GM12872 (cell line): ENCODE results near the gene NAV2.

Source experiments
- TF ChIP-seq, protein P1 (sequence below): IDR thresholded peaks from 3 replicates; pipeline ENCODE4 v1.5.1; 2011; ENCODE audit warnings: low read depth, mild to moderate bottlenecking, low read length, moderate library complexity; ENCODE audit not compliant: insufficient read depth

NAV2 gene

DNA sequence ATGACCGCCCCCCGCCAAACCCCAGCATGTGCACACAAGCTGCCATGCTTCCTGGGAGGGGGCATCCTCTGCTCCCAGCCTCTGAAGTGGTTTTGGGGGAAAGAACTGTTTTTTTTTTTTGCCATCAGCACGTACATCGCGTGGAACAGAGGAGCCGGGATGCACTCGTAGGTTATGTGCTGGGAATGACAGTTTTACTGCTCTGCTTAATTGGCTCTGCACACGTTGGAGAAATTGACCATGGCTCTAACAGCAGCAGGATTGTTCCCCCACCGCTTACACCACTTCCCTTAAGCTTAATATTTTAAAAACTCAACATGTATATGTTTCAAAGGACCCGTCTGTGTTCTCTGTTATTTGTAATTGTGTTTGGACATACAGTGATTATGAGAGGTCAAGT, 175.2 kb downstream of the NAV2 start:
- TF ChIP-seq, protein P1, sequence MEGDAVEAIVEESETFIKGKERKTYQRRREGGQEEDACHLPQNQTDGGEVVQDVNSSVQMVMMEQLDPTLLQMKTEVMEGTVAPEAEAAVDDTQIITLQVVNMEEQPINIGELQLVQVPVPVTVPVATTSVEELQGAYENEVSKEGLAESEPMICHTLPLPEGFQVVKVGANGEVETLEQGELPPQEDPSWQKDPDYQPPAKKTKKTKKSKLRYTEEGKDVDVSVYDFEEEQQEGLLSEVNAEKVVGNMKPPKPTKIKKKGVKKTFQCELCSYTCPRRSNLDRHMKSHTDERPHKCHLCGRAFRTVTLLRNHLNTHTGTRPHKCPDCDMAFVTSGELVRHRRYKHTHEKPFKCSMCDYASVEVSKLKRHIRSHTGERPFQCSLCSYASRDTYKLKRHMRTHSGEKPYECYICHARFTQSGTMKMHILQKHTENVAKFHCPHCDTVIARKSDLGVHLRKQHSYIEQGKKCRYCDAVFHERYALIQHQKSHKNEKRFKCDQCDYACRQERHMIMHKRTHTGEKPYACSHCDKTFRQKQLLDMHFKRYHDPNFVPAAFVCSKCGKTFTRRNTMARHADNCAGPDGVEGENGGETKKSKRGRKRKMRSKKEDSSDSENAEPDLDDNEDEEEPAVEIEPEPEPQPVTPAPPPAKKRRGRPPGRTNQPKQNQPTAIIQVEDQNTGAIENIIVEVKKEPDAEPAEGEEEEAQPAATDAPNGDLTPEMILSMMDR, result no peak

- TF ChIP-seq, protein P1, result no peak
Measured at GRCh38 chr11:19889531-19889930, 176.9 kb downstream of the NAV2 start.

DNA sequence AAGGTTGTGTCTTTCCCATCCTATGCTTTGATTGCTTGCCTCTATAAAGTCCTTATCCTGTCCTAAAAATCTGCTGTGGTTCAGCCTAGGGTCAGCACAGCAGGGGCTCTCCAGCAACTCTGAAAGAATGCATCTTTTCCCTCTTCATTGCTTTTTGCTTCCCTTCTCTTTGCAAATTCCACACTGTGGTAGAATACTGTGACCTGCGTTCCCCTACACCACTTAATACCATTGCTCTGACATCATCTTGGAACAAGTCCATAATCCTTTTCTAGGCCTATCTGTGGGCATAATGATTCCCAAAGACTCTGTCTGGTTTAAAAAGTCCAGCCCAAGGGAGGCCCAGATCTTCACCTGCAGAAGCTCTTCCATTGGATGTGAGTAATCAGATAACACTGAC, 177.7 kb downstream of the NAV2 start:
- TF ChIP-seq, protein P1, result no peak

DNA sequence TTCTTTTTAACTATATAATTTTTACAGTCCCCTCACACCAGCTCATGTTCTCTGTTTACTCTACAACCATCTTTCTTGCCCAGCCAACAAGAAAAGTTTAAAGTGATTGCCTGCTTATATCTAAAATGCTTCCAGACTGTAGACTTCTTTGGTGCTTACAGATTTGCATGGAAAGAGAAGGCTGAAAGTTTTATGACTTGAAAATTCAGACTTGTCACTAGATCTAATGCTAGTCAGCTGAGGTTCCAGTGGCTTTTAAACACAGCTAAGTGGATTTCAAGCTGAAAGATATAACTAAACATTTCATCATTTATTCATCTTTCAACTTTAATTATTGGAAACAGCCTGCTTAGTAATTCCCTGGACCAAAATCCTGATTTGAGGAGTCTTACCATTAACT, 178.4 kb downstream of the NAV2 start:
- TF ChIP-seq, protein P1, result no peak

- TF ChIP-seq, protein P1, result no peak
Measured at GRCh38 chr11:19892387-19892786, 179.8 kb downstream of the NAV2 start.

DNA sequence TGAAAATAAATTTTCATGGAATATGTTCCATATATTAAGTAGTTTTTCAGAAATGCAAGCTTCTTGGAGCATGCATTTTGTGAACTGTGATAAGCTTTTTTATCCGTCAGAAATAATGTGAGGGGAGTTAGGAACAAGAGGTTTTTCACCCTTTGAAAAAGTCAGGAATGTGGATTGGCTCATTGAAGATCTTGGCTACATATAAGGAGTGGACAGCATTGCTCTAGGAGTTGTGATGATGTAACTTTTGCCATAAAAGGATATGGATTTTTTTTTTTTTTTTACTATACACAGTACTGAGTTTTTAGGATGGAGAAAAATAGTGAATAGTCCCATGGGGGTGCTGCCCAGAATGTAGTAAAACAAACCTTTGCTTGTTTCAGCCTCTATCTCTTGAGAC, 180.2 kb downstream of the NAV2 start:
- TF ChIP-seq, protein P1, result no peak

- TF ChIP-seq, protein P1, result no peak
Measured at GRCh38 chr11:19894404-19894803, 181.8 kb downstream of the NAV2 start.

- TF ChIP-seq, protein P1, result no peak
Measured at GRCh38 chr11:19895776-19896175, 183.1 kb downstream of the NAV2 start.
